ENCODE measurements around the gene OR56A1. TPM values are rescaled to one million over a fixed set of nuclear protein-coding genes. Genes with fewer than 3 reads are reported as not detected.

The OR56A1 gene
- polyA plus RNA-seq, 1 donor from 2014 or later, result not detected

DNA sequence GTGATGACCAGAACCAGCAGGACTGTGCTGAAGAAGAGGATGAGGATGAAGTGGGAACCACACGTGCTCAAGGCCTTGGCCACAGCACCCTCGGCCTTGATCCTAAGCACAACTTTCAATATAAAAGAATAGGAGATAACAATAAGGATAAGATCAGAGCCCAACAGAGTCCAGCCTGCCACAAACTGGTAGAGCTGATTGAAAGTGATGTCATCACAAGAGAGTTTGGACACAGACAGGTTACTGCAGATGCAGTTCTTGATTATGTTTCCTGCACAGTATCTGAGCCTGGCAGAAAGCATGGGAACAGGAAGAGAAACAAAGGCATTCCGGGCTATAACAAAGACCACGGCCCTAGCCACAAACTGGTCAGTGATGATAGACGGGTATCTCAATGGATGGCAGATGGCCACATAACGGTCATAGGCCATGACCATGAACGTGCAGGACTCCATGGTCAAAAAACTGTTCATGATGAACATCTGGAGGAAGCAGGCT, 28.3 kb downstream of the OR56A1 start:
- Histone ChIP-seq H3K27me3 (ENCODE audit: insufficient read depth, low read depth, low read length) (no peaks in the 10 kb centered on the region), H3K79me2 (replicated peaks; ENCODE audit: insufficient read depth, low read length) (no peaks in the 10 kb centered on the region), H3K36me3 (ENCODE audit: insufficient read depth, low read length) (no peaks in the 10 kb centered on the region), H3K4me2 (ENCODE audit: low read length) (no peak overlapping the region), H4K20me1 (ENCODE audit: insufficient read depth) (no peaks in the 10 kb centered on the region), H3K9ac (ENCODE audit: low read length) (no peak overlapping the region), H3K4me3 (ENCODE audit: low read length) (no peak overlapping the region), H3F3A (ENCODE audit: insufficient read depth, low read length, poor library complexity, severe bottlenecking) (no peaks in the 10 kb centered on the region), H3K27ac (ENCODE audit: low read length) (no peak overlapping the region), H2AFZ (ENCODE audit: low read depth, low read length) (no peak overlapping the region), H3K9me2 (ENCODE audit: insufficient read depth, low read length) (no peaks in the 10 kb centered on the region), H3K9me3 (ENCODE audit: low read length) (no peaks in the 10 kb centered on the region)
- TF ChIP-seq, protein P1, sequence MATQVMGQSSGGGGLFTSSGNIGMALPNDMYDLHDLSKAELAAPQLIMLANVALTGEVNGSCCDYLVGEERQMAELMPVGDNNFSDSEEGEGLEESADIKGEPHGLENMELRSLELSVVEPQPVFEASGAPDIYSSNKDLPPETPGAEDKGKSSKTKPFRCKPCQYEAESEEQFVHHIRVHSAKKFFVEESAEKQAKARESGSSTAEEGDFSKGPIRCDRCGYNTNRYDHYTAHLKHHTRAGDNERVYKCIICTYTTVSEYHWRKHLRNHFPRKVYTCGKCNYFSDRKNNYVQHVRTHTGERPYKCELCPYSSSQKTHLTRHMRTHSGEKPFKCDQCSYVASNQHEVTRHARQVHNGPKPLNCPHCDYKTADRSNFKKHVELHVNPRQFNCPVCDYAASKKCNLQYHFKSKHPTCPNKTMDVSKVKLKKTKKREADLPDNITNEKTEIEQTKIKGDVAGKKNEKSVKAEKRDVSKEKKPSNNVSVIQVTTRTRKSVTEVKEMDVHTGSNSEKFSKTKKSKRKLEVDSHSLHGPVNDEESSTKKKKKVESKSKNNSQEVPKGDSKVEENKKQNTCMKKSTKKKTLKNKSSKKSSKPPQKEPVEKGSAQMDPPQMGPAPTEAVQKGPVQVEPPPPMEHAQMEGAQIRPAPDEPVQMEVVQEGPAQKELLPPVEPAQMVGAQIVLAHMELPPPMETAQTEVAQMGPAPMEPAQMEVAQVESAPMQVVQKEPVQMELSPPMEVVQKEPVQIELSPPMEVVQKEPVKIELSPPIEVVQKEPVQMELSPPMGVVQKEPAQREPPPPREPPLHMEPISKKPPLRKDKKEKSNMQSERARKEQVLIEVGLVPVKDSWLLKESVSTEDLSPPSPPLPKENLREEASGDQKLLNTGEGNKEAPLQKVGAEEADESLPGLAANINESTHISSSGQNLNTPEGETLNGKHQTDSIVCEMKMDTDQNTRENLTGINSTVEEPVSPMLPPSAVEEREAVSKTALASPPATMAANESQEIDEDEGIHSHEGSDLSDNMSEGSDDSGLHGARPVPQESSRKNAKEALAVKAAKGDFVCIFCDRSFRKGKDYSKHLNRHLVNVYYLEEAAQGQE (IDR thresholded peaks at IDR 0.05; ENCODE audit: borderline replicate concordance), result no peak
- no peak for TF ChIP-seq TAF1 (IDR thresholded peaks at IDR 0.05; ENCODE audit: low read depth)
- TF ChIP-seq, protein P2, sequence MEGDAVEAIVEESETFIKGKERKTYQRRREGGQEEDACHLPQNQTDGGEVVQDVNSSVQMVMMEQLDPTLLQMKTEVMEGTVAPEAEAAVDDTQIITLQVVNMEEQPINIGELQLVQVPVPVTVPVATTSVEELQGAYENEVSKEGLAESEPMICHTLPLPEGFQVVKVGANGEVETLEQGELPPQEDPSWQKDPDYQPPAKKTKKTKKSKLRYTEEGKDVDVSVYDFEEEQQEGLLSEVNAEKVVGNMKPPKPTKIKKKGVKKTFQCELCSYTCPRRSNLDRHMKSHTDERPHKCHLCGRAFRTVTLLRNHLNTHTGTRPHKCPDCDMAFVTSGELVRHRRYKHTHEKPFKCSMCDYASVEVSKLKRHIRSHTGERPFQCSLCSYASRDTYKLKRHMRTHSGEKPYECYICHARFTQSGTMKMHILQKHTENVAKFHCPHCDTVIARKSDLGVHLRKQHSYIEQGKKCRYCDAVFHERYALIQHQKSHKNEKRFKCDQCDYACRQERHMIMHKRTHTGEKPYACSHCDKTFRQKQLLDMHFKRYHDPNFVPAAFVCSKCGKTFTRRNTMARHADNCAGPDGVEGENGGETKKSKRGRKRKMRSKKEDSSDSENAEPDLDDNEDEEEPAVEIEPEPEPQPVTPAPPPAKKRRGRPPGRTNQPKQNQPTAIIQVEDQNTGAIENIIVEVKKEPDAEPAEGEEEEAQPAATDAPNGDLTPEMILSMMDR (IDR thresholded peaks at IDR 0.05; ENCODE audit: poor library complexity, severe bottlenecking), result no peak
- no peak for TF ChIP-seq EP300 (conservative IDR thresholded peaks at IDR 0.05; ENCODE audit: poor library complexity, severe bottlenecking)

DNA sequence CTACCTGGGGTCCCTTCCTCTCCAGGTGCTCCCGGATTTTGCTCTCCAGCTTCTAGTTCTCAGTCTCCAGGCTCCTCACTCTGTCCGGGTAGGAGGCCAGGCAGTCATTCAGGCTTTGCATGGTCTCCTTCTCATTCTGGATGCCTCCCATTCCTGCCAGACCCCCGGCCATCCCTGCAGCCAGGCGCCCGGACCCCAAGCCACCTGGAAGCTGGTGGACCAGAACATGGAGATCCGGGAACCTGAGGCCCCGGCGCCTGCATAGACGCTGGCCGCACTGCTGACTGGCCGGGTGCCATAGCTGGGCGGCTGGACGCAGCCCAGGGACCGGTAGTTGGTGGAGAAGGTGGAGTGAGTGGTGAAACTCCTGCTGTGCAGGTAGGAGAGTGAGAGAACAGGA, 35.8 kb downstream of the OR56A1 start:
- Histone ChIP-seq H3K79me2 (replicated peaks; ENCODE audit: insufficient read depth, low read length) (no peaks in the 10 kb centered on the region), H4K20me1 (ENCODE audit: insufficient read depth) (no peaks in the 10 kb centered on the region), H3K4me3 (ENCODE audit: low read length) (no peak overlapping the region), H3K9me2 (ENCODE audit: insufficient read depth, low read length) (no peaks in the 10 kb centered on the region), H3K9me3 (ENCODE audit: low read length) (no peaks in the 10 kb centered on the region), H3F3A (ENCODE audit: insufficient read depth, low read length, poor library complexity, severe bottlenecking) (no peaks in the 10 kb centered on the region), H3K36me3 (ENCODE audit: insufficient read depth, low read length) (no peaks in the 10 kb centered on the region), H3K9ac (ENCODE audit: low read length) (no peak overlapping the region), H3K4me2 (ENCODE audit: low read length) (no peak overlapping the region), H2AFZ (ENCODE audit: low read depth, low read length) (no peak overlapping the region), H3K27me3 (ENCODE audit: insufficient read depth, low read depth, low read length) (no peaks in the 10 kb centered on the region), H3K27ac (ENCODE audit: low read length) (no peak overlapping the region)
- TF ChIP-seq RAD21 (conservative IDR thresholded peaks at IDR 0.05) (no peak), POLR2AphosphoS5 (IDR thresholded peaks at IDR 0.05) (no peak), SMC3 (conservative IDR thresholded peaks at IDR 0.05; ENCODE audit: poor library complexity) (no peak), EZH2 (IDR thresholded peaks at IDR 0.05; ENCODE audit: borderline replicate concordance, insufficient read depth, low read length, poor library complexity, severe bottlenecking) (no peak), TAF1 (IDR thresholded peaks at IDR 0.05; ENCODE audit: low read depth) (no peak), EP300 (conservative IDR thresholded peaks at IDR 0.05; ENCODE audit: poor library complexity, severe bottlenecking) (no peak), MXI1 (conservative IDR thresholded peaks at IDR 0.05; ENCODE audit: poor library complexity, severe bottlenecking) (no peak)
- TF ChIP-seq, protein P2 (IDR thresholded peaks at IDR 0.05; ENCODE audit: poor library complexity, severe bottlenecking), result no peak
- TF ChIP-seq, protein P1 (IDR thresholded peaks at IDR 0.05; ENCODE audit: borderline replicate concordance), result no peak

All from neural cell (in vitro differentiated cells).